Lung (tissue), 12 donors: Measurements from ENCODE around the gene MDFIC. TPM values are rescaled to one million over a fixed set of nuclear protein-coding genes. Genes with fewer than 3 reads are reported as not detected.

Source experiments
- ATAC-seq: fragments of 200-7000 bp; cut with Tn5 transposase; one replicate; pipeline ENCODE4 v1.9.1; 2020; ENCODE audit warnings: moderate number of reproducible peaks; ENCODE audit not compliant: insufficient read depth, low FRiP score
- DNase-seq, 3 donors: peaks; one replicate each; pipeline ENCODE4 v3.0.0-alpha.2; 2013 to 2017
- H3K27ac ChIP-seq, 2 donors: one replicate each; pipeline ENCODE4 v1.5.1; 2013; ENCODE audit warnings: mild to moderate bottlenecking in 2 of 2, moderate library complexity in 2 of 2, control low read depth in 1 of 2, inconsistent platforms in 1 of 2, low read depth in 1 of 2, low read length in 1 of 2
- H3K27me3 ChIP-seq, 3 donors: one replicate each; pipeline ENCODE4 v1.5.1; 2013; ENCODE audit warnings: low read length in 2 of 3; ENCODE audit not compliant: control insufficient read depth in 3 of 3, insufficient read depth in 3 of 3
- H3K36me3 ChIP-seq, 4 donors: one replicate each; pipeline ENCODE4 v1.5.1; 2013; ENCODE audit warnings: low read length in 4 of 4, mild to moderate bottlenecking in 1 of 4, moderate library complexity in 1 of 4; ENCODE audit not compliant: control insufficient read depth in 4 of 4, insufficient read depth in 4 of 4
- H3K4me1 ChIP-seq, 5 donors: one replicate each; pipeline ENCODE4 v1.5.1; 2013; ENCODE audit warnings: low read length in 5 of 5, mild to moderate bottlenecking in 2 of 5, moderate library complexity in 1 of 5; ENCODE audit not compliant: control insufficient read depth in 5 of 5, insufficient read depth in 5 of 5
- H3K4me3 ChIP-seq: one replicate; pipeline ENCODE4 v1.5.1; 2013; ENCODE audit warnings: mild to moderate bottlenecking, control low read depth, moderate library complexity
- H3K9ac ChIP-seq, 2 donors: one replicate each; pipeline ENCODE4 v1.5.1; 2013; ENCODE audit warnings: low read length in 2 of 2, control low read depth in 1 of 2; ENCODE audit not compliant: insufficient read depth in 1 of 2
- H3K9me3 ChIP-seq, 4 donors: one replicate each; pipeline ENCODE4 v1.5.1; 2013; ENCODE audit warnings: low read length in 3 of 4, mild to moderate bottlenecking in 1 of 4, moderate library complexity in 1 of 4; ENCODE audit not compliant: control insufficient read depth in 4 of 4, insufficient read depth in 3 of 4
- CTCF ChIP-seq: IDR thresholded peaks from 2 replicates; pipeline ENCODE4 v1.5.1; 2012; ENCODE audit warnings: mild to moderate bottlenecking; ENCODE audit errors: control extremely low read depth, extremely low read depth
- WGBS, 2 donors: extraction: QIAGEN DNeasy Blood & Tissue Kit; methylation state at CpG; one replicate each; pipeline ENCODE4 v1.1.7; 2013; 5-methylcytosine and 5-hydroxymethylcytosine counted together
- polyA plus RNA-seq, 2 donors: library from polyadenylated mRNA; stranded (reverse); fragments of 200-250 nt; gene quantifications; one replicate each; pipeline ENCODE4 v1.2.1, GENCODE V29; 2013
- total RNA-seq, 2 donors: library from RNA; depleted of rRNA in 1 of 2; stranded (reverse); fragments of >200 nt in 1 of 2; gene quantifications; one replicate each; pipeline ENCODE4 v1.2.1, GENCODE V29; 2014 to 2021
- donor health status: control.
- donor health status: control.
- donor health status: Bipolar disorder and iron deficiency.
- donor health status: healthy.
- donor health status: DM: yes; HTN: yes; CAD: no.

The MDFIC gene
- total and polyA plus RNA-seq, 4 donors = 13.3 to 55.5 (median 25.5) TPM

GRCh38 chr7:114925434-114925833 is 3.5 kb downstream of the MDFIC start:
- peaks cover 2 to 32% (median 5%) of the 10 kb centered on the region in 5 donors for H3K4me1 ChIP-seq

GRCh38 chr7:114928060-114928459 is 6.2 kb downstream of the MDFIC start:
- ATAC-seq = no peak

More at GRCh38 chr7:114925434-114925833, 3.5 kb downstream of the MDFIC start:
- Histone ChIP-seq H3K9ac (no peak overlapping the region), H3K36me3 (peaks cover 0 to 6% (median 0%) of the 10 kb centered on the region in 4 donors), H3K27me3 (no peaks in the 10 kb centered on the region), H3K27ac (no peak overlapping the region), H3K4me3 (no peak overlapping the region), H3K9me3 (no peaks in the 10 kb centered on the region)
- DNase-seq (no peak), ATAC-seq (no peak)
- no peak for TF ChIP-seq CTCF

GRCh38 chr7:114929570-114929969 is 7.7 kb downstream of the MDFIC start:
- Histone ChIP-seq H3K4me3 (no peak overlapping the region), H3K4me1 (peaks cover under 1 to 53% (median 5%) of the 10 kb centered on the region in 5 donors), H3K9me3 (no peaks in the 10 kb centered on the region), H3K36me3 (peaks cover 0 to 6% (median 0%) of the 10 kb centered on the region in 4 donors), H3K9ac (no peak overlapping the region), H3K27me3 (no peaks in the 10 kb centered on the region), H3K27ac (no peak overlapping the region)
- TF ChIP-seq CTCF = no peak
- ATAC-seq (no peak), DNase-seq (no peak)
- WGBS, 2 donors = 82 to 87% methylated on average over 1 of the region's 1 CpG

More at GRCh38 chr7:114928060-114928459, 6.2 kb downstream of the MDFIC start:
- Histone ChIP-seq H3K4me3 (no peak overlapping the region), H3K4me1 (peaks cover 2 to 52% (median 5%) of the 10 kb centered on the region in 5 donors), H3K36me3 (peaks cover 0 to 6% (median 0%) of the 10 kb centered on the region in 4 donors), H3K27ac (no peak overlapping the region), H3K9me3 (no peaks in the 10 kb centered on the region), H3K27me3 (no peaks in the 10 kb centered on the region), H3K9ac (no peak overlapping the region)
- 43 to 63% methylated on average over 2 of the region's 2 CpGs for WGBS, 2 donors
- no peak for DNase-seq
- TF ChIP-seq CTCF = no peak

- TF ChIP-seq CTCF = no peak
- ATAC-seq = no peak
- Histone ChIP-seq H3K9me3 (no peaks in the 10 kb centered on the region), H3K4me3 (no peak overlapping the region), H3K27ac (peak overlapping the region in 1 of 2 donors; percentile 53), H3K9ac (no peak overlapping the region), H3K36me3 (peaks cover 0 to 6% (median 0%) of the 10 kb centered on the region in 4 donors), H3K27me3 (no peaks in the 10 kb centered on the region), H3K4me1 (peaks cover 2 to 50% (median 10%) of the 10 kb centered on the region in 5 donors)
- 43 to 47% methylated on average over 4 of the region's 4 CpGs for WGBS, 2 donors
- no peak for DNase-seq
These were observed 8.3 kb downstream of the MDFIC start for GRCh38 chr7:114930107-114930661.
